Inferior parietal cortex (tissue), 1 donor: ENCODE data around the gene NPVF.
A peak's percentile ranks its signal among the peaks of the same experiment; 100 is the strongest.

Experiments used
- DNase-seq: peaks from one replicate; pipeline ENCODE4 v3.0.0-alpha.2; 2016; ENCODE audit errors: extremely low spot score

NPVF gene

DNA sequence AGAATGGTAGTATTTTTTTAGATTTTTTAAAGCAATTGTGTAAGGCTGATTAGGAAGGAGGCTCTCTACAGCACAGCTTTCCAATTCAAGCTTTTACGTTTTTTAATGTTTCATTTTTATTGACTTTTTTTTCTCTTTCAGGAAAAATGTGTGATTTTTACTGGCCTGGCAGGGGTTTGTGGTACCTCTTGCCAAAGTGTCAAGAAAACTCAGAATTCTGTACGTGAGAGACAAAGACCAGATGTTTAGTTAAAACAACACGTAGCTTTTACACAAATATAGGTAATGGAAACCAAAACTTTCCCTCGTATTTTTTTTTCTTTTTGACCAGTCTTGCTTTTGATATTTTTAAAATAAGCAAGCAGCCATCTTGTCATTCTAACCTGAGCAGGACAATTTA, 6.0 kb upstream of the NPVF start:
- DNase-seq = no peak

DNA sequence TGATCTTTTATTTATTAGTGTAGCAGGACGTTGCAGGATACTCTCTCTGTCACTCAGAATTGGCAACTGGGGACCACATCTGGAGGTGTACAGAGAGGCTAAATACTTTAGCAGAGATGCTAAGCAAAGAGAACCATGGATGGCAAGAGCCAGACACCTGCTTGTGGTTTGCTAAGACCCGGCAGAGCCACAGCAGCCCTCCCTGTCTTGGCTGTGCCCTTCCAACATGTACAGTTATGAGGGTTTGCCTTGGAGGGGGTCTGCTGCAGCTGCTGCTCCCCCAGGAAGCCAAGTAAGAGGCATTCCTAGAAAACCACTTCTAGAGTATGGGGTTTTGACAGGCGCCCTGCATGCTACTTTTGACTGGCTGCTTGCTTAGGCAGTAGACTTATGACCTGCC, 5.1 kb downstream of the NPVF start:
- no peak for DNase-seq

DNA sequence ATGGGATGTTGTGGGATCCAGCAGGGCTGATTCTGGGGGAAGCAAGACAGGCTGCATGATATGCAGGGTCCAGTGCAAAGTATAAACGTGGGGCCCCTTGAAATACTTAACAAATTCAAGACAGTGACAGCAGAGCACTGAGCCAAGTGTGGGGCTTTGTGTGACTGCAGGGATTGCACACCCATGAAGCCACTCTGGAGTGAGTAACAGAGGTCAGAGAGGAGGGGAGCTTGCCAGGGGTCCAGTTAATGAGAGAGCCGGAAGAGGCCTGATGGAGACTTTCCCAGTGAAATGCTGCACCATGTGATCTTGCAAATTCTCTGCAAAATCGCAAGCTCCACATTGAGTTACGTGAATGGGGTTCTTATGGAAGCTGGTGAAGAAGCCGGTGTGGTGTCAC, 5.6 kb downstream of the NPVF start:
- DNase-seq = no peak

DNA sequence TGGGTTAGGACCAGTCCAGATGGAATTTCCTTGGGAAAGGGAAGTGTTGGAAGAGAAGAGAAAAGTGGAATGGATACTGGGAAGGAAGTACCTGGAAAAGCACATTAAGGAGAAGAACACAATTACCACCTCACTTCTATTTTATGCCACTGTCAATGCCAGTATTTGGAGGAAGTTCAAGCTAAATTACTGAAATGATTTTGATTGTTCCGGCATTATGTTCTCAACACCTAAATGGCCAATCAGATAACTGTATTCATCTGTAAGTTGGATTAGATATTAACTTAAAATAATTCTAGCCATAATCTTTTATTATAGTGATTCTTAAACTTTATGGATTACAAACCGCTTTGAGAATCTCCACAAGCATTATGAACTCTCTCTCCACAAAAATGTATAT, 7.3 kb downstream of the NPVF start:
- no peak for DNase-seq

DNA sequence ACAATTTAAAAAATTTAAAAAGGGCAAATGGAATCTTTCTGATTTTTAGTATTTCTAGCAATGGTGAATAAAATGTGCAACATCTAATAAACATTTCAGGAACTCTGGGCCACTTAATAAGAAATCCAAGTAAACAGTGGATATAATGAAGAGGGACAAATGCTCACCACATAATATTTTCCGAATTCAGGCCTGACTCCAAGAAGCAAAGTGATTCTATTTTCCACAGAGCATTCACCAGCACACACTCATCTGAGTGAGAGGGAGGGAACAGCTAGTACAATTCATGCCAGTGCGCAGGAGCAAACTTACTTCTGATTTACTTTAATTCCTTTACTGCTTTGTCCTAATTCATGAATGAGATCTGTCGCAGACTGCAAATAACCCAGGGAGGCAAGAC, 10.1 kb downstream of the NPVF start:
- no peak for DNase-seq

DNA sequence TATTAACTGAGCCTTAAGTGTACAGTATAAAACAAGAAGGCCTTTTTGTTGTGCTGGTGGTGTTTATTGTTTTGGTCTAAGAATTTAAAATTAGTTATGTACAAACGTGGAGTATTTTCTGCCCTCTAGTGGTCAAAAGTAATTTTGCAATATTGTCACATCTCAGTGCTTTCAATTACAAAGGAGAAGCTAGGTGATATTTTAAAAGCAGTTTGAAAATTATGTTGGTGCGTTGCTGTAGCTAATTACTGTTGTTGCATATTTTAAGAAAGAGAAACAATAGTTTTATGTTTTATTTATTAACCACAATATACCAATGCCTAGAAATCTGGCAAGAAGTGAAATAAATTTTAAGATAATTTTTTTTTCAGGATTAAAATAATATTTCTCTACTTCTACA, 11.4 kb downstream of the NPVF start:
- peak; percentile 90 for DNase-seq

DNA sequence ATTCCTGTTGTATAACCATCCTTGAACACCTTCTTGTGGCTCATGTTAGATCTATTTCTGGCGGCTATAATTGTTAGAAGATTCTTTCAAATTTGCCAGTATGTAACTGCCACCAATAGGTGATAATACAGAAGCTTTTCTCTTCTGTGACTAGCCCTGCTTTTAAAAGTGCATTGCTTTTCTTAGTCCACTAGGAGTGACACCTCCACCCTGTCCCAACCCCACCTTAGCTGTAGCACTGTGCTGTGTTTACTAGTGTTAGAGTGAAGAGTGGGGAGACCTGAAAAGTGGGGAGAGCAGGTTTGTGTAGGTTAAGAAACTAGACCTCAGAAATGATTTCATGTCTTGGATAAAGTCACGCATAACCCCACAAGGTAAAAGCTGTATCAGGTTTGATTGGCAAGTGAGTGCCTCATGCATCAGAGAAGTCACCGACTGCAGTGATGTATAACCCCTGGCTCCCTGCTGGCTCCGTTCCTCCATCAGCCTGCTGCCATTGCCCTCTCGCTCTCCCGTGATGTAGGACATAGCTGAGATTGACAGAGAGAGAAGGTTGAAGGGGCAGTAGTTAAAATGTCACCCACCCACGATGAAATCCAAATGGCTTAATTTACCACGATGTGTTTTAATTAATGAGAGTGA, 12.5 kb downstream of the NPVF start:
- no peak for DNase-seq

DNA sequence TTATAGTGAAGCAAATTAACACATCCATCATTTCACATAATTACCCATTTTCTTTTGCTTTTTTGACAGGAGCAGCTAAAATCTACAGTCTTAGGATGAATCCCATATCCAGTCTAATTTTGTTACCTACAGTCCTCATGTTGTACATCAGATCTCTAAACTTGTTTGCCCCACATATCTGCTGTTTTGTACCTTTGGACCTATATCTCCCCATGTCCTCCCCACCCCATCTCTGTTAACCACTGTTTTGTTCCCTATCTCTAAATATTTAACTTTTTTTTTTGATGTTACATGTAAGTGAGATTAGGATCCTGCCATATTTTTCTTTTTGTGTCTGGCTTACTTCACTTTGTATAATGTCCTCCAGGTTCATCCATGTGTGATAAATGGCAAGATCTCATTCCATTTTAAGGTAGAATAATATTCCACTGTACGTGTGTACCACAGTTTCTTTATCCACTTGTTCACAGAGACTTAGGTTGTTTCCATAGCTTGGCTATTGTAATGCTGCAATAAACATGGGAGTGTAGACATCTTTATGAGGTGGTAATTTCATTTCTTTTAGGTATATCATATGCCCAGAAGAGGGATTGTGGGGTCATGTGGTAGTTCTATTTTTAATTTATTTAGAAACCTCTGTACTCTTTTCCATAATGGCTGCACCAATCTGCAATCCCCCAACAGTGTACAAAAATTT, 19.6 kb downstream of the NPVF start:
- no peak for DNase-seq

DNA sequence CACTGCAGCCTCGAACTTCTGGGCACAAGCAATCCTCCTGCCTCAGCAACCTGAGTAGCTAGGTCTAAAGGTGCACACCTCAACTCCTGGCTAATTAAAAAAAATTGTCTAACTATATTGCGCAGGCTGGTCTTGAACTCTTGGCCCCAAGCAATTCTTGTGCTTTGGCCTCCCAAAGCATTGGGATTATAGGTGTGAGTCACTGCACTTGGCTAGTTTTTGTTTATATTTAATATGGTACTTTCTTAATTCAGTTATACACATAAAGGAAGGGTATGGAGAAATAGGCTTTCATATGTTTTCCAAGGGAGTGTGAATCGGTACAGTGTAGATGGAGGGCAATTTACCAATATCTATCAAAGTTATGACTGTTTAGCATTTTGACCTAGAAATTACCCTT, 20.4 kb downstream of the NPVF start:
- DNase-seq = no peak

DNA sequence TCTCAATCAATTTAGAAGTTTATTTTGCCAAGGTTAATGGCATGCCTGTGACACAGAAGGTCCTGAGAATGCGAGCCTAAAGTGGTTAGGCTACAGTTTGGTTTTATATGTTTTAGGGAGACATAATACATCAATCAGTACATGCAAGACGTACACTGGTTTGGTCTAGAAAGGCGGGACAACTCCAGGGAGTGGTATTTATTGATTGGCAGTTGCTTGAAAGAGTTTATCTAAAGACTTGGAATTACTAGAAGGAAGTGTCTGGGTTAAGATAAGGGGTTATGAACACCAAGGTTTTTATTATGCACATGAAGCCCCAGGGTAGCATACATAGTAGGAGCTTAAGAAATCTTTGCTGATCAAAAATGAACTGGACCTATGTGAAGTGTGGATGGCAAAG, 21.5 kb downstream of the NPVF start:
- DNase-seq = no peak

DNA sequence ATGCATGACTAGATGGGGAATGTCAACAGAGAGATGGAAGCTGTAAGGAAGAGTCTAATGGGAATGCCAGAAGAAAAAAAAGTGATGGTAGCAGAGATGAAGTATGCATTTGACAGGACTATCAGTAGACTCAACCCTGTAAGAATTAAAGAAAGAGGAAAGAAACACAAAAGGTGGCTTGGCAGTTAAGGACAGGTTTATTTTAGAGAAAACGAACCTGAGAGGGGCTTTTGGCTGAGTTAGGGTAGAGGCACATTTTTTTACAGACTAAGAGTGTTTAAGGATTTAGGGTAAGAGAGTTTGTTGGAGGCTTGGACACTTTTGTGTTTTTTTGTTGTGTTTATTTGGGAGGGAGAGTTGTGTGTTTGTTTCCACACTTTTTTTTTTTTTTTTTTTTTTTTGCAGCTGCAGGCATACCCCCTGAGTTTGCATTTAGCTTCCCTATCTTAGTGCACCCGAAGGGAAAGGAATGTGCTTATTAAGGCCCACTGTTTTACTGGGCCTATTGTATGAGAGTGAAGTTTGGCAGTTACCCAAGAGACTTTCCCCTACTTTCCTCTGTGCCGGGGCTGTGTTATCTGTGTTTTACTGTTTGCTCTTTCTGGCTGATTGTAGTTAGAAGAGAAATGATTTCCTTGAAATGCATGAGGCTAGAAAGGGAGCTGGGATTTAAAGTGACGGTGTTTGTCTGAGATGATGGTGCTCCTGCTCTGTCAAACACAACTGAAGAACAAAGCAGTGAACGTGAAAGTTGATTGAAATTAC, 32.0 kb downstream of the NPVF start:
- DNase-seq = no peak

DNA sequence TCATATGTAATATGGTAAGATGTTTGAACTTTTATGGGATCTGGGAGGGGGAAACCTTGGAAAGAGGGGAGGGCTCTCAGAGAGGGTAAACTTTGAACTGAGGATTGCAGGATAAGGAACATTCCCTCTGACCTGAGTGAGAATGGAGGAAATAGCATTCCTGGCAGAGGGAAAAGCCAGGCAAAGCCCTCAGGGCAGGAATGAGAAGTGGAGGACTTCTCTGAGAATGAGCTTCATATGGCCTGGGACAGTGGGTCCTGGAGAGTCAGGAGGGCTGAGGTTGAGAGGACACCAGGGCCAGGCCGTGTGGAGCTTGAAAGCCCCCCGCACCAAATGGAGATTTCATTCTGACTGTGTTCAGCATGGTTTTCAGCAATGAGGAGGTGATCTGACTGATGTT, 34.2 kb downstream of the NPVF start:
- DNase-seq = no peak

DNA sequence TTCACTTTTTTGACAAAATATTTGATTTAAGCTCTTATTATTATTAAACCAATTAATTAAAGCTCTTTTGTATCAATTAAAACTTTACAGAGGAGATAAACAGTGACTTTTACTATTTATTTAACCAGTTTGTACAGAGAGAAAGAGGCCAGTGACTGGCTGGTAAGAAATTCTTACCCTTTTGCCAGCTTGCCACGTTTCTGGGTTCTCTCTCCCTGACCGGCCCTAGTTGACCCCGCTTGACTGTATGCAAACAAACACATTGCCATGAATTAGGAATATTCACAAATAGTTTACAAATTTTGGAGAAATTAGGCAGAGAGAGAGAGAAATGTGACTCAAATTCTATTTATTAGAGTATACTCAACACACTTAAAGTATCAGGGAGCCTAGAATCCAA, 36.2 kb downstream of the NPVF start:
- no peak for DNase-seq

DNA sequence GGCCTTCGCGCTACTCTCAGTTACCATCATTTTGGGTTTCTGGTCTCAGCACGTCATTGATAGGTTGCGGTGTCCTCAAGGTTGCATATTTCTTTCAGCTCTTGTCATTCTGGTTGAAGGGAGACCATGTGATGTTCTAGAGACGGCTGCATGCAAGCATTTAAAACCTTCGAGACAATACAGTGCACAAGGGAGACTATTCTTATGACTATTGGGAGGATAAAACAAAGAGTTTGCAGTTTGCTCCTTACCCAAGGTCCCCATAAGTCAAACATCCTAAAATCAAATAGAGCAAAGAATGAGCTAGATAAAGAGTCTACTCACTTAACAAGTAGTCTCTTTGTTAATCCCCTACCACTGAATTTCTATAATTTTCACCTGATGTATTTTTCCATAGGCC, 39.1 kb downstream of the NPVF start:
- no peak for DNase-seq

DNA sequence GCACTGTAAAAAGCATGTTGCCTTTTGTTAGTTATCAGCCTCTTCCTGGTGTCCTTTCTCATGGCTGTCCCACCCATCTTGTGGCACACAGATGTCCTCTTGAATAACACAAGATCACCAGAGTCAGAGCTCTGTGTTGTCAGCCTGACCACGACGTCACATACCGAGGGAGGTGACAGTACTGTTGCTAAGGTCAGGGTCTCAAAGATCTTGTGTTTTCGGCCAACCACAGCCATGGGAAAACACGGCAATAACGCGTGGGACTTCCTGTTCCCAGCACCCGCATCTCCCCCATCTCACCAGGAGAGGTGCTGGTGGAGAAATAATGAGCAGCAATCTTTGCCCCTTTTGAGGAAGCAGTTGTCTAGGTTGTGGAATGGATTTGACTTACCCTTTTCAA, 40.4 kb downstream of the NPVF start:
- no peak for DNase-seq

DNA sequence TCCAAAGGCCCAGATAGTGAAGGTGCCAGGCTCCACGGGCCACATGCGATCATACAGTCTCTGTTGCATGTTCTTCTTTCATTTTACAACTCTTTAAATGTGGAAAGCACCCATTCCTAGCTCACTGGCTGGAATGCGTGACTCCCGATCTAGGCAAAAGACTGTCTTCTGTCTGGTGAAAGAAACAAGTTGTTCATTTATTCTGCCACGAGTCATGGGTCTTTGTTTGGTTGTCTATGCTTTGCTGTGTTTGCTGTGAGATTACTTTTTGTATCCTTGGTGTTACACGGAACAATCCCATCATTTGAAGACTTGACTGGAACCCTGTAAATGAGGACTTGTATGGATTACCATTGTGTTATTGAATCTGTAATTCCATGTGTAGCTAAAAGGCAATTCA, 41.9 kb downstream of the NPVF start:
- peak; percentile 21 for DNase-seq

DNA sequence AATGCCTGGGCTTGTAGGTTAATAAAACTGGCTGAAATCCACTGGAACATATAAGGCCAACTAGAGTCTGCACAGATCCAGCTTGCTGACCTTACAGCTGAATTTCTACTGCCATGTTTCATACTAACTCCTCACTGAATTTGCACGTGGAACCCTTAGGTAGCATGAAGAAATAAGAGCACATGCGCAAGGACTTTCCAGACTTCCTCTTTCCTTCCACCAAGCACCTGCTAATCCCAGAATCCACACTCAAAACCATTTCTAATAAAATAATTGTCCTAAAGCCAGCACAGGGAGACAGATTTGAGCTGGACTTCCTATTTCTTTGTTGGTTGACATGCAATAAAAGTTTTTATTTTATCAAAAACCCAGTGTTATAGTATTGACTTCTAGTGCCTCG, 46.8 kb downstream of the NPVF start:
- no peak for DNase-seq

DNA sequence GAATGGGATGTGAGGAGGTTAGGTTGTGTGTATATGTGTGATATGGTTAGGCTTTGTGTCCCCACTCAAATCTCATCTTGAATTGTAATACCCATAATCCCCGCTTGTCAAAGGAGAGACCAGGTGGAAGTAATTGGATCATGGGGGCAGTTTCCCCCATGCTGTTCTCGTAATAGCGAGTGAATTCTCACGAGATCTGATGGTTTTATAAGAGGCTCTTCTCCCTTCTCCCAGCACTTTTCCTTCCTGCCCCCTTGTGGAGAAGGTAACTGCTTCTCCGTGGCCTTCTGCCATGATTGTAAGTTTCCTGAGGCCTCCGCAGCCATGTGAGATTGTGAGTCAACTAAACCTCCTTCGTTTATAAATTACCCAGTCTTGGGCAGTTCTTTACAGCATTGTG, 47.3 kb downstream of the NPVF start:
- no peak for DNase-seq

DNA sequence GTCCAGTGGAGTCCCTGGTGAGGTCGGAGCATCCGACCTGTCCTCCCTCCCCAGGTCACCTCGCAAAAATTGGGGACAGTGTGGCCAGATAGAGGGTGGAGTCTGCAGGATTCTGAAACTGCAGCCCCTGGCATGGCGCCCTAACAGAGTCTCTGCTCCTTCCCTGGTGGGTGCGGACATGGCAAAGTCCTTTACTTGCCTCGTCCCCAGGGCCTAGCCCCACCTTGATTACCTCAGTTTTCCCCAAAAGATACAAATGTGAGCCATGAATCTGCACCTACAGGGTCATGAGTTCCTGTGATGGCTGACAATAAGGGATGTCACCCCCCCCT, 47.7 kb downstream of the NPVF start:
- no peak for DNase-seq

DNA sequence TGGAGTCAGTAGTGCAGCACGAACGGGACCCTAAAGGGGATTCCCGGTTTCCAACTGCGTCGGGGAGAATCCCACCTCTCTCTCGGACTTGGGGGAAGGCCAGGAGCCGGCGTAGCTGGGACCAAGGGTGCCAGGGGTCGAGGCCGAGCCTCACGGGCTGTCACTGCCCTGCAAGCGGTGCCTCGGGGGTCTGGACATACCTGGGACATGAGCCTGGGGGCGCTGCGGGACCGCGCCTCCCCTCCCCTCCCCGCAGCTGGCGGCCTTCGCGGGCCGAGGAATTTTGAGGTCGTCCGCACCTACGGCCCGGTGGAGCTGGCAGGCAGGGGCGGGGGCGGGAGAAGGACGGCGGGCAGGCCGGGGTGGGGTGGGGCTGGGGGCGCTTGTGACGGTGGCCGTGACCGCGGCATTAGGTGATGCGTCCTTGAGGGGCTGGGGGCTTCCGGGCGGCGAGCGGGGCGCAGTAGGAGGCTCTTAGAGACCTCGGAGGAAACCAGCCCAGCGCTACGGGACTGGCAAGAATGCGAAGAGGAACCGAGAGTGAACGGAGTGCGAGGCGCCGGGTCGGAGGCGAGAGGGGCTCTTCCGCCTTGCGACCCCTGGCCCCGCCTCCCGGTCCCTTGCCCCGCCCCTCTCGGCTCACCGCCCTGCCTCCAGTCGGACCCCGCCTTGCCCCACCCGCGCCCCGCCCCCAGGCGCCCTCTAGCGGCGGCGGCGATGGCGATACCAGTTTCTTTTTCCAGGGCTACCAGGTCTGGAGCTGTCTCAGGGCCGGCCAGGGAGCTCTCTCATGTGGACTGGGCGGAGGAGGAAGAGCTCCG, 48.3 kb downstream of the NPVF start:
- DNase-seq = peak; percentile 80

DNA sequence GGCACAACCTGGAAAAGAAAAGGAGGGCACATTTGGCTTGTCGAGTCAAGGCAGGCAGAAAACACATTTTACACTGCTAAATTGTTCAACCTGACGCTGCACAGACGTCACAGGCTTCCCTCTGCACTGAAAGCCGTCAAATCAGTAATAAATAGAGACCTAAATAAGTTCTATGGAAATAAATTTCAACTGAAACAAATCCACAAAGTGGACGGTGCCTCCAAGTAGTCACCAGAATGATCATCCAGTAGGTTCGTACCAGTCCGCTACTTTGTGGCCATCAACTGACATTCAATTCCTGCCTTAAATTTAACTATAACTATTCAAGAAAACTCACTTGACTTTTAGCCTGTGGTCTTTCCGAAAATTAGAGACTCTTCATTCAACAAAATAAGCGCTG, 49.0 kb downstream of the NPVF start:
- DNase-seq = no peak
